ENCODE data around the gene ELOVL6.

Gene ELOVL6

DNA sequence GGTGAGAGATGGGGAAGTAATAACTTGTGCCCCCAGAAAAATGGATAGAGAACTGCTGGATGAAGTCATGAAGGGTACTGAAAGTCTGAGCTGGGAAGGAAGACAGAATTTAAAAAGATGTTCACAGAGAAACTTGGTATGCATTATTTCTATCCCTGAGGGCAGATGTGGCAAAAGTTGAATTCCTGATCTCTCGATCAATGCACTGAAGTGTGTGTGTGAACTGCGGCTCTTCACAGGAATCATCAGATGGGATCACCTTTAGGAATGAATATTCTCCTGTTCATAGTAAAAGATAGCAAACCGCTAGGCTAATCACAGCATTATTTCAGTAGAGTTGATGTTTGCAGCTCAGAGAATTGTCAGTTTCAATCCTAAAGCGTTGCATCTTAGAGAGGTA lies 86.4 kb downstream of the ELOVL6 start:
- TF ChIP-seq, protein P1, sequence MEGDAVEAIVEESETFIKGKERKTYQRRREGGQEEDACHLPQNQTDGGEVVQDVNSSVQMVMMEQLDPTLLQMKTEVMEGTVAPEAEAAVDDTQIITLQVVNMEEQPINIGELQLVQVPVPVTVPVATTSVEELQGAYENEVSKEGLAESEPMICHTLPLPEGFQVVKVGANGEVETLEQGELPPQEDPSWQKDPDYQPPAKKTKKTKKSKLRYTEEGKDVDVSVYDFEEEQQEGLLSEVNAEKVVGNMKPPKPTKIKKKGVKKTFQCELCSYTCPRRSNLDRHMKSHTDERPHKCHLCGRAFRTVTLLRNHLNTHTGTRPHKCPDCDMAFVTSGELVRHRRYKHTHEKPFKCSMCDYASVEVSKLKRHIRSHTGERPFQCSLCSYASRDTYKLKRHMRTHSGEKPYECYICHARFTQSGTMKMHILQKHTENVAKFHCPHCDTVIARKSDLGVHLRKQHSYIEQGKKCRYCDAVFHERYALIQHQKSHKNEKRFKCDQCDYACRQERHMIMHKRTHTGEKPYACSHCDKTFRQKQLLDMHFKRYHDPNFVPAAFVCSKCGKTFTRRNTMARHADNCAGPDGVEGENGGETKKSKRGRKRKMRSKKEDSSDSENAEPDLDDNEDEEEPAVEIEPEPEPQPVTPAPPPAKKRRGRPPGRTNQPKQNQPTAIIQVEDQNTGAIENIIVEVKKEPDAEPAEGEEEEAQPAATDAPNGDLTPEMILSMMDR (IDR thresholded peaks at IDR 0.05; ENCODE audit: low read depth, low read length, missing control alignments), result no peak
- H3K4me3 ChIP-seq (ENCODE audit: low read depth, low read length), result no peak overlapping the region
- DNase-seq (ENCODE audit: low read depth), result no peak

DNA sequence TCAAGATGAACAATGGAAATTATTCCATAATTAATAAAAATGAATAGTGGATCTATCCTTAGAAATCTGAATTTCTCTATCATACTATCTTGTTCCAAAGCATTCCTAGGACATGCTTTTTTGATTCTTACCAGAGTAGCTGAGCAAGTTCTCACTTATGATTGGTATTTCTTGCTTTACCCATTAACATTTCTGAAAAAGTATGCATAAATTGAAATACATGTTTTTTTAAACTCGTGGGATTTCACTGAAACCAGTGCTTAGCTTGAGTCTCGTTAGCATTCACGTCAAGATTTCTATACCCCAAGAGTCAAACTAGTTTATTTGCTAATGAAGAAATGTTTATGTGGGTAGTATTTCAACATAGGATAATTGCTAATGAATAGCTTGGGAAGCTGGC lies 89.0 kb downstream of the ELOVL6 start:
- TF ChIP-seq, protein P1 (IDR thresholded peaks at IDR 0.05; ENCODE audit: low read depth, low read length, missing control alignments), result no peak
- H3K4me3 ChIP-seq (ENCODE audit: low read depth, low read length), result no peak overlapping the region
- no peak for DNase-seq (ENCODE audit: low read depth)

DNA sequence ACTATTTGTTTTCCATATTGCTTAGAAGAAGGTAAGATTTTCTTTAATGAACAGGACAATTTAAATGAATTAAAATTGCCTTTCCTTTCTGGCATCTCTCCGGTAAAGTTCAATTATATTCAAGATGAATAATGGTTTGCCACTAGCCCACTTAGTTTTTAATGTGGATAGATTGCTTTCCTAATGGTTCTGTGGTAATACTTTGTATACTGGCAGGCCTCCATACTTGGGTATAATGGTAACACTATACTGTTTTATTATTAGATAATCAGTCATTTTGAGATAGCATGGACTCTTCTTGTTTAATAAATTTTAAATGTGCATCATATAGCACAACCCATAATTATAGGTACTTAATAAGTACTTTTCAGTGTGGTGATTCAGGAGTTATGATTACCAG lies 89.5 kb downstream of the ELOVL6 start:
- no peak for DNase-seq (ENCODE audit: low read depth)
- H3K4me3 ChIP-seq (ENCODE audit: low read depth, low read length), result no peak overlapping the region
- TF ChIP-seq, protein P1 (IDR thresholded peaks at IDR 0.05; ENCODE audit: low read depth, low read length, missing control alignments), result no peak

DNA sequence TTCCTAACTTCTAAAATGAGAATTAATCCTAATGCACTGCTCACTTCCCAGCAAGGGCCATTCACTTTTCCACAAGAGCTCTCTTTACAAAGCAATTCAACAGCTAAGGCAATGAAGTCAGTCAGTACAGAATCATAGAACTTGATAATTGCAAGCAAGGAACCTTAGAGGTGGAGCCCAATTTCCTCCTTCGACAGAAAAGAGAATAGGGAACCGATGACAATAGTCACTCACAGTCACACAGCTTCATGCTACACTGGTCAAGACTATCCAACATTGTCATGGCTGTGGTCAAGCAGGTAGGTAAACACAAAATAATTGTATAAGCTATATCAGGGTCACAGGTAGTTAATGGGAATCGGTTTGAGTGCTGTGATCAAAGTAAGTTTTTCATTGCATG lies 90.0 kb downstream of the ELOVL6 start:
- TF ChIP-seq, protein P1 (IDR thresholded peaks at IDR 0.05; ENCODE audit: low read depth, low read length, missing control alignments), result no peak
- H3K4me3 ChIP-seq (ENCODE audit: low read depth, low read length), result no peak overlapping the region
- no peak for DNase-seq (ENCODE audit: low read depth)

DNA sequence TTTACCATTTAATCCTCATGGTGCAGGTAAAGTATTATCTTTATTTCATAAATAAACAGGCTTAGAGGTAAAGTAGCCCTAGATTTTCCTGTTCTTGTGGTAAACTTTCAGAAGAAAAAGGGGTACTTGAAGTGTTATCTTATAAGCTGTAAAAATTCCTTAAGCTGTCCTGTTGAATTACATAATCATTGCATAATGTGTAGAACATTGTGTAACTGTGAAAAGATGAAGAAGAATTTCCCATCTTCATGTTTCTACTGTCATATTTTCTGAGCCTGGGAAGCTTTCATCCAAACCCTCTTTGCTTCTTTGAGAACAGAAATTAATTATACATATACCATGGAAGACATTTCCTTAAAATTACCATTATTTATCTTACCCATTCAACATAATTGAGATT lies 90.5 kb downstream of the ELOVL6 start:
- no peak for DNase-seq (ENCODE audit: low read depth)
- H3K4me3 ChIP-seq (ENCODE audit: low read depth, low read length), result no peak overlapping the region
- TF ChIP-seq, protein P1 (IDR thresholded peaks at IDR 0.05; ENCODE audit: low read depth, low read length, missing control alignments), result no peak

DNA sequence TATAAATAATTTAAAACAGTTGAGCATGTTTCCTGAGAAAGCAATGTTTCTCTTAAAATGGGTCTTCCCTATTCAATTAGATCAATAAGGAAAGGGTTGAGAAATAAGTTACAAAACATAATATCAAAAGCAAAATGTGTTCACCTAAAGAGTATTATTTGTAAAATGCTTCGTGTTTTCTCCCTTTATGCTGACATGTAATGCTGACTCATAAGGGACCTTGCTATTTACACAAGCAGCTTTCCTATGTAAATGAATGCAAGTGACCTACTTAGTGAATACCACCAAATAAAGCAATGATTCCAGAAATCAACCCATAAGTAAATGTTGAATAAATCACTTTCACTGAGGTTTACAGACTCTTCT lies 91.5 kb downstream of the ELOVL6 start:
- H3K4me3 ChIP-seq (ENCODE audit: low read depth, low read length), result no peak overlapping the region
- no peak for DNase-seq (ENCODE audit: low read depth)
- TF ChIP-seq, protein P1 (IDR thresholded peaks at IDR 0.05; ENCODE audit: low read depth, low read length, missing control alignments), result no peak

DNA sequence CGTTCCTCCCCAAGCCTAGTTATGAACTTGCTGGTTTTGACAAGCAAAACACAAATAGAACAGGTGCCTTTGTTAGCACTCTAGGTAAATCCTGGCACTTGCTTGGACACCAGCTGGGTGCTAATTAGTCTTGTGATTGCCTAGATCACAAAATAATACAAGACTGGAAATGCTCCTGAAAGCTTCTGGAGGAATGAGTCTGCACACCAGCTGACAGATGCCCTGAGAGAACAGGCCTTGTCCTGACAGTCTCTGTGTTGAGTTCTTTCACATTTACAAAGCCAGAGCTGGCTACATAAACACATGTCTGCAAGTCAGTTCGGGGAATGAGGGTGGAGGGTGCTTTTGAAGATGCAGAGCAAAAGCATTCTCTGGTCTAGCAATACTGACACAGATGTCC lies 93.8 kb downstream of the ELOVL6 start:
- no peak for DNase-seq (ENCODE audit: low read depth)
- TF ChIP-seq, protein P1 (IDR thresholded peaks at IDR 0.05; ENCODE audit: low read depth, low read length, missing control alignments), result no peak
- H3K4me3 ChIP-seq (ENCODE audit: low read depth, low read length), result no peak overlapping the region

All from GM12864 (cell line).